HG02973 (cell line): ENCODE data around the gene EDIL3.

Source experiments
- ATAC-seq: cut with Tn5 transposase; IDR thresholded peaks from one replicate; pipeline ENCODE4 v1.9.1; 2021; ENCODE audit warnings: moderate library complexity; ENCODE audit not compliant: unreplicated experiment

EDIL3 gene

GRCh38 chr5:84260939-84261338, 123.7 kb downstream of the EDIL3 start:
- ATAC-seq, result no peak

GRCh38 chr5:84260140-84260539, 124.5 kb downstream of the EDIL3 start:
- peak; percentile 42 for ATAC-seq

- no peak for ATAC-seq
Measured at GRCh38 chr5:84259283-84260045, 125.2 kb downstream of the EDIL3 start.

- ATAC-seq, result no peak
Measured at GRCh38 chr5:84257061-84257460, 127.6 kb downstream of the EDIL3 start.

GRCh38 chr5:84255315-84255714, 129.4 kb downstream of the EDIL3 start:
- no peak for ATAC-seq

GRCh38 chr5:84253946-84254345, 130.7 kb downstream of the EDIL3 start:
- no peak for ATAC-seq

- no peak for ATAC-seq
Measured at GRCh38 chr5:84251503-84251902, 133.2 kb downstream of the EDIL3 start.

- ATAC-seq, result no peak
Measured at GRCh38 chr5:84249918-84250630, 134.6 kb downstream of the EDIL3 start.

- no peak for ATAC-seq
Measured at GRCh38 chr5:84248013-84248412, 136.7 kb downstream of the EDIL3 start.

GRCh38 chr5:84242286-84242685, 142.4 kb downstream of the EDIL3 start:
- ATAC-seq, result no peak

GRCh38 chr5:84239494-84239893, 145.2 kb downstream of the EDIL3 start:
- ATAC-seq, result no peak

GRCh38 chr5:84237126-84237525, 147.6 kb downstream of the EDIL3 start:
- ATAC-seq, result no peak

- no peak for ATAC-seq
Measured at GRCh38 chr5:84231433-84231832, 153.2 kb downstream of the EDIL3 start.

GRCh38 chr5:84229045-84229444, 155.6 kb downstream of the EDIL3 start:
- no peak for ATAC-seq

GRCh38 chr5:84228266-84228665, 156.4 kb downstream of the EDIL3 start:
- no peak for ATAC-seq

- ATAC-seq, result no peak
Measured at GRCh38 chr5:84227236-84227635, 157.4 kb downstream of the EDIL3 start.

- ATAC-seq, result no peak
Measured at GRCh38 chr5:84218546-84218945, 166.1 kb downstream of the EDIL3 start.

GRCh38 chr5:84215521-84215920, 169.2 kb downstream of the EDIL3 start:
- no peak for ATAC-seq

- ATAC-seq, result no peak
Measured at GRCh38 chr5:84213861-84214260, 170.8 kb downstream of the EDIL3 start.

GRCh38 chr5:84213212-84213611, 171.5 kb downstream of the EDIL3 start:
- no peak for ATAC-seq

- ATAC-seq, result no peak
Measured at GRCh38 chr5:84204772-84205171, 179.9 kb downstream of the EDIL3 start.

GRCh38 chr5:84202136-84202535, 182.5 kb downstream of the EDIL3 start:
- ATAC-seq, result no peak
